ENCODE measurements around the gene SRP9.
"Not testable (repeated sequence)": the region's sequence is repeated elsewhere in the genome, so short reads cannot be mapped to it uniquely, and the experiment has no call there.

SRP9 gene

GRCh38 chr1:225778337-225778669, 677 bp downstream of the SRP9 start:
- DNase-seq: no peak

- DNase-seq: not testable (repeated sequence)
Measured at GRCh38 chr1:225779165-225779564, 1.5 kb downstream of the SRP9 start.

GRCh38 chr1:225780134-225780533, 2.5 kb downstream of the SRP9 start:
- DNase-seq: no peak

DNA sequence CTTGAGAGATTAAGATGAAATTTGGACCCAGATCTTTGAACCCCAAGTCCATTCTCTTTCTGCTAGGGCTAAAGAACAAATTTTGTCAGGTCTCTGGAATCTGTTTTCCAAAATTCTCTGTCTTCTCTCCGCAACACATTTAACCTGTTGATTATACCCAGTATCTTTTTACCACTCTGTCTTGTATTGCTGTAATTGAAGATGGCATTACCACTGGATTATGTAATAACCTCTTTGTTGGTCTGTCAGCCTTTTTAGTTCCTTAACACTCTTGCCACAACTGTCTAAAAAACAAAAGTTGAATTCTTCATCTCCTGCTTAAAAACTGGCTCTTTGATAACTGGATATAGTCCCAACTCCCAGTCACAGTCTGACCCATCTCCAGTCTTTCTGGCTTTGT, 3.0 kb downstream of the SRP9 start:
- DNase-seq: no peak

DNA sequence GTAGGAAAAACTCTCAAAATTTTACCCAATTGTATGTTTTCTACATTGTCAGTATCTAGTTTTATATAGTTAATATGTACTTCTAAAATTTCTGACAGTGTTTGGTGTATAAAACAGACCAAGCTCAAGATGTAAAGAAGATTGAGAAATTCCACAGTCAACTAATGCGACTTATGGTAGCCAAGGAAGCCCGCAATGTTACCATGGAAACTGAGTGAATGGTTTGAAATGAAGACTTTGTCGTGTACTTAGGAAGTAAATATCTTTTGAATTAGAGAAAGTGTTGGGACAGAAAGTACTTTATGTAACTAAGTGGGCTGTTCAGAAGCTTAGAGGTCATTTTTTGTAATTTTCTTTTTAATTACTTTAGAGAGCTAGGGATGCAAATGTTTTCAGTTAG, 11.5 kb downstream of the SRP9 start:
- not testable (repeated sequence) for DNase-seq

DNA sequence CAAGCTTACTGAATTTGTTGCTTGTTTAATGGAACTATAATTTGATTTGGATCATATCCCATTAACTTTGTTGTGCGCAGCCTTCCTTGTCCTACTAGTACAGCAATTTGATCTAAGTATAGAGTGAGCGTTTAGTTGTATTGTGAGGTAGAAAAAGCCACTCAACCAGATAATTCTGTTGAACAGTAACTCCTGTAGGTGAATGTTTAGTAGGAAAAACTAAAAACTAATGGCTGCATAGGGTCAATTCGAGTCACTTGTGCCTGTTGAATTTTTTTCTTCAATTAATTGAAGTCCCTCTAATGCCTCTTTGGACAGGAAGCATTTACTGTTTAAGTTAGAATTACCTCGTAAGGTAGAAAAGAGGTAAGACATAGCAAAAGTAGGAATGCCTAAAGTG, 17.3 kb downstream of the SRP9 start:
- DNase-seq: no peak

GRCh38 chr1:225796097-225796496, 18.5 kb downstream of the SRP9 start:
- not testable (repeated sequence) for DNase-seq

- not testable (repeated sequence) for DNase-seq
Measured at GRCh38 chr1:225801146-225801545, 23.5 kb downstream of the SRP9 start.

DNA sequence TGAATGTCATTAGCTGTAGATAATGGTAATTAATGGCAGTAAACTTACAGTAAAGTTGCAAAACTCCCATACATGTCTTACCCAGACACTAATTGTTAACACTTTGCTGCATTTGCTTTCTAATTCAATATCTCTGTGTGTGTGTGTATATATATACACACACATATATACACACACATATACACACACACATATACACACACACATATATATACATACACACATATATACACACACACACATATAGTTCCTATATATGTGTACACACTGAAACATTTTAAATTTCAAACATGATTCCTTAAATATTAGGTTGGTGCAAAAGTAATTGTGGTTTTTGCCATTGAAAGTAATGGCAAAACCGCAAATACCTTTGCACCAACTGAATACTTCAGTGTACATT, 28.6 kb downstream of the SRP9 start:
- DNase-seq: no peak

DNA sequence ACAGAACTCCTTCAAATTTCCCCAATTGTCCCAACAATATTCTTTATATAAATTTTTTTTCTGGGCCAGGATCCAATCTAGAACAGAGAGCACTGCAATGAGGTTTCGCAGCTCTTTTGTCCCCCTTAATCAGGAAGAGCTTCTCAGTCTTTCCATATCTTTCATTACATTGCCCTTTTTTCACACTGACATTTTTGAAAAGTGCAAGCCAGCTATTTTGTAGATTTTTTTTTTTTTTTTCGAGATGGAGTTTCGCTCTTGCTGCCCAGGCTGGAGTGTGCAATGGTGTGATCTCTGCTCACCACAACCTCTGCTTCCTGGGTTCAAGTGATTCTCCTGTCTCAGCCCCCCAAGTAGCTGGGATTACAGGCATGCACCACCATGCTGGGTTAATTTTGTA, 29.1 kb downstream of the SRP9 start:
- not testable (repeated sequence) for DNase-seq

DNA sequence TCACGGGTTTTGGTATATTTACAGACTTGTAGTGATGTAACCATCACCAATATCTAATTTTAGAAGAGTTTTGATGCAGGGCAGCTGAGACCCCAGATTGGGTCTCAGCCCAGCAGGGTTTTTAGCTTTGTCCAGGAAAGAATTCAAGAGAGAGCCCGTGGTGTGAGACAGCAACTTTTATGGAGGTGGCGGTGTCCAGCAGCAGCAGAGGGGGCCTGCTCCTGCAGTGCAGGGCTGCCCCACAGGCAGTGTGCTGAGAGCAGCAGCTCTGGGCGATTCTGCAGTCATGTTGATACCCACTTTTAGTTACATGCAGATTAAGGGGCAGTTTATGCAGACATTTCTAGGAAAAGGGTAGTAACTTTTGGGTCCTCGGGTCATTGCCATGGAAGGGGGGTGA, 30.5 kb downstream of the SRP9 start:
- DNase-seq: no peak

- peak; percentile 49 for DNase-seq
Measured at GRCh38 chr1:225809842-225810578, 32.4 kb downstream of the SRP9 start, which contains the start of gene EPHX1. Gene EPHX1, plus strand, starts transcription at chr1:225810124. Its CDS starts 18,606 bp downstream, at chr1:225828730.

- not testable (repeated sequence) for DNase-seq
Measured at GRCh38 chr1:225810579-225811538, 33.2 kb downstream of the SRP9 start.

DNA sequence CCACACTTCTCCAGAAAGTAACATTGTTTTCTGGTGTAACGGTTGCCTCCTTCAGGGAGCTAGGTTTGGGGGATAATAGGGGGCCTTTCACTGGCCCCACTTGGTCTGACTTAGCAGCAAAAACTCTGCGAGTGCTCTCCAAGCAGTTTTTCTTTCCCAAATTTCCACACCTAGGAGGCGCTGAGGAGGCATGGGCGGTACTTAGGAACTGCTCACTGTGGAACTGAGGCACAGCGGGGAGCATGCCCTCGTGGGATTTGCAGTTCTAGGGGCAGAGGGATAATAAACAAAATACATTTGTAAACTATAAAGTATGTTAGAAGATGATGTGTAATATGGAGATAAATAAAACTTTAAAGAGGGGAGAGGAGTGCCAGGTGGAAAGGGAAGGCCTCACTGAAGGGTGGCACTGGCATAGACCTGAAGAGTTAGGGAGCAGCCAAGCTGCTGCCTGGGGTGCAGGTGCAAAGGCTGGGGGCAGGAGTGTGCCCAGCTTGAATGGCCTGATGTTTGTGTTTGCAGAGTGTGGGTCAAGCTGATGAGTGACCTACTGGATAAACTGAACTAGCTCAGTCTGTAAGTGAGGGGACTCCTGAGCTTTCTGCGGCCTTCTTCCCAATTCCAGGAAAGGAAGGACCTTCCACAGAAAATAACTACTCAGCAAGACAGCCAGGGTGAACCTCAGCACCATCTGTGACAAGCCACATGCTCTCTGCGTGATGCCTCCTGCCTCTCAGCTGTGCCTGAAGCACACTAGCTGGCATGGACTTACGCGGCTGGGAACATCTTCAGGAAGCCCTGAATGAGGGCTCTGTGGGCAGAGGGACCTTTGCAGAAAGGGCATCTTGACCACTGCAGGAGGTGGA, 34.2 kb downstream of the SRP9 start:
- DNase-seq: no peak

DNA sequence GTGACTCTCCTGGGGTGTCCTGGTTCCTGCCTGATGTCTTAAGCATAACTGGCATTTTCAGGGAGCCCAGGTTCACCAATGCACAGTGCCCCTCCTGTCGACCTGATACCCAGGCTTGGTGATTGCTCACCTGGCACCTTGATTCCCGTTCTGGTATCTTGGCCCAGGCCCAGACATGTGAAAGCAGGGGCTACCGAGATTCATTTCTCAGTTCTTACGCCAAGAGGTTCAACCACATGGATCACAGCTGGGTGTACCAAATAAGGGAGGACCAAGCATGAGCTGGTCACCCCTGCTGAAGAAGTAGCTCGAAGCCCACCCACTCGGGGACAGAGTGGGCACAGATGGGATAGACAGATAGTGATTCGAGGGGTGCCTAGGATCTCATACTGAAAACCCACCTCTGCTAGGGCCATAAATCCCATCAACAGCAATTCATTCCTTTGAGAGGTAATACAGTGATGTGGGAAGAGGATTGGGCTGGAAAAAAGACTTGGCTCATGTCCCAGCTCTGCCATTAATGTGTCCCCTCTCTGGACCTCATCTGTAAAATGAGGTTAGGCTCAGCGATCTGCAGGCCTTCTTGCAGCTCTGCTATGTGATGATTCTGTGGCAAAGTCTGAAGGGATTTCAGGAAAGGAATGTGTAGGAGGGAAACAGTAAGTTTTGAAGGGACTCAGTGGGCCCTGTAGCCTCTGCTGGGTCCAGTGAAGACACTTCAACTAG, 35.0 kb downstream of the SRP9 start:
- DNase-seq: no peak

DNA sequence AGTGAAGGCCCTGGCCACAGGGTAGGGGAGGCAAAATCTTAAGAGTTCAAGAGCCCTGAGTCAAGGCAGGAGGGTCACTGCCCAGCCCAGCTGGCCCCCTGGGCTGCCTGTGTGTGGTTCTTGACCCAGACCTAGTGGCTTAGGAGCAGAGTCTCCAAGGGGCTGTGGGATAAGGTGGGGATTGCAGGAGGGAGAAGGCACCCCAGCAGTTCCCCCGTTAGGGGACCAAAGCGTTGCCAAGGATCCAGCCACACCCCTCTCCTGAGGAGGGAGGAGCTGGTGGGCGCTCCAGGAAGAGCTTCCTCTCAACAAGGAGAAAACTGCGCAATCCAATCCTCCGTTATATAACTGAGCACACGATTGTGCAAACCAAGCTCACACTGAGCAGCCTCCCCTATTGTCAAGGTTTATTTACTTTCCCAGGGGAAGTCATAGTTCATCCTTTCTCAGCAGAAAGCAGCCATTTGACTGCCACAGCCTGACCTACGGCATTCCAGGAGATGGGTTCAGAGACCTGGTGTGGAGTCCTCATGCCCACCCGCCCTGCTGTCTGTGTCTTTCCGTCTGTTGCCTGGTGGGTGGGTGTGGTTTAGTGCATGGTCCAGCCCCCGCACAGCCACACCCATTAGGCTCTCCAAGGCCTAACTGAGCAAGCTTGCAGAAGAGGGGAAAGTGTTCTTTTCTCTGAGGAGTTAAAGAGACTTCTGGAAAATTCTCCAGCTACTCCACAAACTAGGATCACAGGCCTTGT, 35.8 kb downstream of the SRP9 start:
- peak; percentile 68 for DNase-seq

DNA sequence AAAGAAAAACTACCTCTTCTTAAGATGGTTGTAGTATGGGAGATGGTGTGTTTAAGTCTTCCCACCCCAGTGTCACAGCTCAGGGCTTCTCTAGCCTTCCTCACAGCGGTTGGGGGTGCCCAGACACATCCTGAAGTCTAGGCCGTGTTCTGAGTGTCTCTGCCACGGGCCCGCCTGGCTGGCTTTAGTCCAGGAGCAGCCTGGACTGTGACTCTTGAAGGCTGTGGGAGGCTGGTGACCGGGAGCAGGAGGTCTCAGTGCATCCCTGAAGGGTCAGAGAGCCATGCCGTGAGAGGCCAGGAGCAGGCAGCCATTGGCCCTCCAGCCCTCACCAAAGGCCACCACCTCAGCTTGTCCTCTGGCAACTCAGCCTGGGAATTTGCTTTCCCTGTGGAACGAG, 36.8 kb downstream of the SRP9 start:
- no peak for DNase-seq

DNA sequence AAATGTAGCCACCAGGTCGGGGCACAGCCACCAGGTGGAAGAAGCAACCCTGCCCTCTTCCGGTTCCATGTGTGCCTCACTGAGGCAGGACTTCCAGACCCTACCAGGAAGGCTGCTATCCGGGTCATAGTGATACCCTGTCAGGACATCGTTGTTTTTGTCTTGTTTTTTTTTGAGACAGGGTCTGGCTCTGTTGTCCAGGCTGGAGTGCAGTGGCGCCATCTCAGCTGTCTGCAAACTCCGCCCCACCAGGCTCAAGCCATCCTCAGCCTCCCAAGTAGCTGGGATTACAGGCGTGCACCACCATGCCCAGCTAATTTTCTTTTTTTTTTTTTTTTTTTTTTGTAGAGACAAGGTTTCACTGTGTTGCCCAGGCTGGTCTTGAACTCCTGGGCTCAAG, 37.5 kb downstream of the SRP9 start:
- not testable (repeated sequence) for DNase-seq

- DNase-seq: peak; percentile 72
Measured at GRCh38 chr1:225815526-225816178, 38.0 kb downstream of the SRP9 start.

DNA sequence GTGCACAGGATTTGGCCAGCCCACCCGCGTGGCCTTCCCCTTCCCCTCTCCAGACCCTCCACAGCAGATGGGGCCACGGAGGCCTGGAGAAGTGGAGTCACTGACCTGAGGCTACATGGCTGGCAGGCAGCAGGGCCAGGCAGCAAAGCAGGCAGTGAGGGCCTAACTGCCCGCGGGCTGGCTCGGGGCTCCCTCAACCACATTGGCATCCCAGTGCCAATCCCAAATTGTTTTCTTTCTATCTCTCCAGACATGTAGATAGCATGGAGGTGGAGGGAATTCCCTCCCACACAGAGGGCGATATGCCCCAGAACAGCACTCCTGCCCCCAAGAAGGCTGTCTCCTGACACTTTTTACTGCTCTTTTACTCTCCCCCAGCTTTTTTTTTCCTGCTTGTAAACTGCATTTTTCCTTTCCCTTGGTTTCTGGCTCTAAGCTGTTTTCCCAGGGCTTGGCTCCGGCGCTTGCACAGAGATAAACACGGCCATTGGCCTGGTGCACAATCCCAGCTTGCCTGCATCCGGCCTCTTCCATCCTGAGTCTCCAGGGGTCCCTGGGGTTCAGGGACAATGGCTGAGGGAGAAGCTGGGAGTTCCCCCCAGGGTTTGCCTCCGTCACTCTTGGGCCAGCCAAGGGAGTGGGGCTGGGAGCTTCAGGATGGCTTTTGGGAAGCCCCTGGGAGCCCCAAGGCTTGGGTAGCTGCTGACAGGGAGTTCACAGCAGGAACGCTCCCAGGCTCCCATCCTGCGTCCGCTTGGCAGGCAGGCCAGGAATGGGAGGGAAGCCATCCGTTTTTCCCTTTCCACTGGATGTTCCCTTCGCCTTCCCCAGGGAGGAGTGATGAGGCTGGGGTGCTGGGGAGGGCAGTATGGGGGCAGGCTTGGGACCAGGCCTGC, 39.3 kb downstream of the SRP9 start:
- no peak for DNase-seq

All from NCI-H2029 treated with DMSO at 0.1 percent for 48 hours (cell line).